ENCODE measurements around the gene GPR61.

GPR61 gene

DNA sequence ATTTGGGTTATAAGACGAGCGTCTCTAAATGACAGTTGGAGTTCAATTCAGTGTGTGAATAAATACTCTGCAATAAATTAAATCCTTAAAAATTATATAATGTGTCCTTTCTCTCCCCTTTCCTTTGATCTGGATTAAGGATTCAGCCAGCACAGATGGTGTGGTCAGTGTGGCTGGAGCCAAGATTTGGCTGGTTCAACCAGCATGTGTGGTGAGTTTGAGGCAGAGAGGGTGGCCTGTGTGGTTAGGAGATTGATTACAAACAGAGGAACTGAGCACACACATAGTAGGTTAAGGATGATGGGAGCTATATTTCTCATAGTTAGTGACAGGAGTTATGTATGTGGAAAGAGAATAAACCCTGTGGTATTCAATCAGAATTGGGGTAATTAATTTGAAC is 16.0 kb upstream of the GPR61 start:
- Histone ChIP-seq H3K27ac (replicated peaks) (no peak overlapping the region), H3K27me3 (ENCODE audit: insufficient read depth, poor library complexity, severe bottlenecking) (no peaks in the 10 kb centered on the region), H3K4me3 (replicated peaks; ENCODE audit: insufficient read depth, low read length) (no peak overlapping the region)
- TF ChIP-seq GABPA (IDR thresholded peaks at IDR 0.05; ENCODE audit: low read depth) (no peak), CTCF (IDR thresholded peaks at IDR 0.05; ENCODE audit: insufficient read depth, low read length) (no peak), SPI1 (IDR thresholded peaks at IDR 0.05; ENCODE audit: borderline replicate concordance, low read depth) (no peak), POLR2AphosphoS5 (IDR thresholded peaks at IDR 0.05; ENCODE audit: low read depth) (no peak)
- TF ChIP-seq, protein P1, sequence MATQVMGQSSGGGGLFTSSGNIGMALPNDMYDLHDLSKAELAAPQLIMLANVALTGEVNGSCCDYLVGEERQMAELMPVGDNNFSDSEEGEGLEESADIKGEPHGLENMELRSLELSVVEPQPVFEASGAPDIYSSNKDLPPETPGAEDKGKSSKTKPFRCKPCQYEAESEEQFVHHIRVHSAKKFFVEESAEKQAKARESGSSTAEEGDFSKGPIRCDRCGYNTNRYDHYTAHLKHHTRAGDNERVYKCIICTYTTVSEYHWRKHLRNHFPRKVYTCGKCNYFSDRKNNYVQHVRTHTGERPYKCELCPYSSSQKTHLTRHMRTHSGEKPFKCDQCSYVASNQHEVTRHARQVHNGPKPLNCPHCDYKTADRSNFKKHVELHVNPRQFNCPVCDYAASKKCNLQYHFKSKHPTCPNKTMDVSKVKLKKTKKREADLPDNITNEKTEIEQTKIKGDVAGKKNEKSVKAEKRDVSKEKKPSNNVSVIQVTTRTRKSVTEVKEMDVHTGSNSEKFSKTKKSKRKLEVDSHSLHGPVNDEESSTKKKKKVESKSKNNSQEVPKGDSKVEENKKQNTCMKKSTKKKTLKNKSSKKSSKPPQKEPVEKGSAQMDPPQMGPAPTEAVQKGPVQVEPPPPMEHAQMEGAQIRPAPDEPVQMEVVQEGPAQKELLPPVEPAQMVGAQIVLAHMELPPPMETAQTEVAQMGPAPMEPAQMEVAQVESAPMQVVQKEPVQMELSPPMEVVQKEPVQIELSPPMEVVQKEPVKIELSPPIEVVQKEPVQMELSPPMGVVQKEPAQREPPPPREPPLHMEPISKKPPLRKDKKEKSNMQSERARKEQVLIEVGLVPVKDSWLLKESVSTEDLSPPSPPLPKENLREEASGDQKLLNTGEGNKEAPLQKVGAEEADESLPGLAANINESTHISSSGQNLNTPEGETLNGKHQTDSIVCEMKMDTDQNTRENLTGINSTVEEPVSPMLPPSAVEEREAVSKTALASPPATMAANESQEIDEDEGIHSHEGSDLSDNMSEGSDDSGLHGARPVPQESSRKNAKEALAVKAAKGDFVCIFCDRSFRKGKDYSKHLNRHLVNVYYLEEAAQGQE (IDR thresholded peaks at IDR 0.05; ENCODE audit: insufficient replicate concordance, low read depth), result no peak
- DNase-seq (ENCODE audit: low read depth in 1 of 2, low spot score in 1 of 2), result no peak

DNA sequence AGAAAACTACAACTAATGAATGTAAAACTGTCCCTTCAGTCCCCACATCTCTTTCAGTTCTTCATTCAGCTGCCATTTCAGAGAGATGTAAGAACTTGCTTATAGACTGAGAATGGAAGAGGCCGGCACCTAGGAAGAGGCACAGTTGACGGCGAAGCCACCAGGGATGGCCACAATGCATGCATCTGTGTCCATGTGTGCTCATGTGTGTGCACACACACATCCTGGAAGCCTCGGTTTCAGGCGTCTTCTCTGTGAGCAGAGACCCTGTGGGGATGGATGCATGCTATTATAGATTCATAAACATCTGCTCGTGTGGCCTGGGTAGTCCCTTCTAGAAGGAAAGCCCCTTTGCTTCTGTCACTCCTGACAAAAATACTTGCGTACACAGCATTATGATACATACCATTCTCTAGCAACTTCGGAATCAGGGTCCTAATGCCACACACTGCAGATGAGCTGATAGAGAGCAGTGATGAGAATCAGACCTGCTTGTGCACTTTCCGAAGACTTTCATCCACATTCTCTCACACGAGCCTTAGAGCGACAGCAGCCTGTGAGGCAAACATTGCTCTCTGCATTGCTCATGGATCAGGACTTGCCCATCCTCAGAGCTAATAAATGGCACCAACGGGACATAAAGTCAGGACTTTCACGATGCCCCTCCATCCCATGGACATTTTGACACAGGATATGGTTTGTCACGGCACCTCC is 12.4 kb upstream of the GPR61 start:
- Histone ChIP-seq H3K27me3 (ENCODE audit: insufficient read depth, poor library complexity, severe bottlenecking) (no peaks in the 10 kb centered on the region), H3K27ac (replicated peaks) (no peak overlapping the region), H3K4me3 (replicated peaks; ENCODE audit: insufficient read depth, low read length) (no peak overlapping the region)
- TF ChIP-seq POLR2AphosphoS5 (IDR thresholded peaks at IDR 0.05; ENCODE audit: low read depth) (no peak), GABPA (IDR thresholded peaks at IDR 0.05; ENCODE audit: low read depth) (no peak), SPI1 (IDR thresholded peaks at IDR 0.05; ENCODE audit: borderline replicate concordance, low read depth) (no peak), CTCF (IDR thresholded peaks at IDR 0.05; ENCODE audit: insufficient read depth, low read length) (no peak)
- TF ChIP-seq, protein P1 (IDR thresholded peaks at IDR 0.05; ENCODE audit: insufficient replicate concordance, low read depth), result no peak
- DNase-seq (ENCODE audit: low read depth in 1 of 2, low spot score in 1 of 2), result no peak

DNA sequence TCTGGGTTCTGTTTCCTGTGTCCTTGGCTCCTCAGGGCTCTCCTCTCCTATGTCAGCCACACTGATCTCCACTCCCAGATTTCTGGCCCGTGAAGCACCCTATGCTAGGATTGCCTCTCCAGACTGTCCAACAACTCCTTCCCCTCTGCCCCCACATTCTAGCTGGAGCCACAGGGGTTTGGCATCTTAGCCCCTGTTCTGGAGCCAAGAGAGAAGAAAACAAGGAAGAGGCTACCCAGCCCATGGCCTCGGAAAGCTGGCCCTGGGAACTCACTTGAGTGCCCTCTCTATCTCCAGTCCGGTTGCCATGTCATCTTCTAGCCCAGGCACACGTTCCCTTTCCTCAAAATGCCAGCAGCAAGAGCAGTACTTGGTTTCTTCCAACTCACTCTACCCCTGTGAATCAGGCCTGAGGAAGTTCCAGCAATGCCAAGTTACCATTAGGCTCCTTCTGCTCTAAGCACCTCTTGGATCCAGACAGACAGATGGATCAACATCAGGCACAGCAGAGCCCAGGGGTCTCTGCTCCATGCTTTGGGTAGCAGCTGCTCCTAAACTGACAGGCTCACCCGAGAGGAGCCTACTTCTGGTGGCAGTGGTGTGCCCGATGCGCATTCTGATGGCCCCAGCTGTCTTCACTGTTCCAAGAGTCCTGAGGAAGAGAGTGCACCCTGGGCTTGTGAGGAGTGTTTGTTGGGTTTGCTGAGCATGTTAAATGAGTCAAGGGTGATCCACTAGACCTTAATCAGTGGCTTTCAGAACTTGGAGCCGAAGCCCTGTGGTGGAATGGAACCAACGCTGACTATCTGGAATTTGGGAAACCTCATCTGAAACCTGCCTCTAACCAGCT is 11.6 kb upstream of the GPR61 start:
- no peak overlapping the region for H3K27ac ChIP-seq (replicated peaks)
- TF ChIP-seq GABPA (IDR thresholded peaks at IDR 0.05; ENCODE audit: low read depth) (no peak), POLR2AphosphoS5 (IDR thresholded peaks at IDR 0.05; ENCODE audit: low read depth) (no peak), CTCF (IDR thresholded peaks at IDR 0.05; ENCODE audit: insufficient read depth, low read length) (no peak), SPI1 (IDR thresholded peaks at IDR 0.05; ENCODE audit: borderline replicate concordance, low read depth) (no peak)
- TF ChIP-seq, protein P1 (IDR thresholded peaks at IDR 0.05; ENCODE audit: insufficient replicate concordance, low read depth), result no peak
- DNase-seq (ENCODE audit: low read depth in 1 of 2, low spot score in 1 of 2), result no peak
- no peak overlapping the region for H3K4me3 ChIP-seq (replicated peaks; ENCODE audit: insufficient read depth, low read length)
- no peaks in the 10 kb centered on the region for H3K27me3 ChIP-seq (ENCODE audit: insufficient read depth, poor library complexity, severe bottlenecking)

Data from HL-60 (cell line).